ENCODE measurements around the gene KCNQ2.
"Not testable (repeated sequence)": the region's sequence is repeated elsewhere in the genome, so short reads cannot be mapped to it uniquely, and the experiment has no call there.

Gene KCNQ2

GRCh38 chr20:63490416-63490815 is 18.0 kb upstream of the KCNQ2 start:
- DNase-seq (ENCODE audit: low read depth in 3 of 3): no peak

GRCh38 chr20:63488315-63489251 is 16.1 kb upstream of the KCNQ2 start:
- no peak for DNase-seq (ENCODE audit: low read depth in 3 of 3)

DNA sequence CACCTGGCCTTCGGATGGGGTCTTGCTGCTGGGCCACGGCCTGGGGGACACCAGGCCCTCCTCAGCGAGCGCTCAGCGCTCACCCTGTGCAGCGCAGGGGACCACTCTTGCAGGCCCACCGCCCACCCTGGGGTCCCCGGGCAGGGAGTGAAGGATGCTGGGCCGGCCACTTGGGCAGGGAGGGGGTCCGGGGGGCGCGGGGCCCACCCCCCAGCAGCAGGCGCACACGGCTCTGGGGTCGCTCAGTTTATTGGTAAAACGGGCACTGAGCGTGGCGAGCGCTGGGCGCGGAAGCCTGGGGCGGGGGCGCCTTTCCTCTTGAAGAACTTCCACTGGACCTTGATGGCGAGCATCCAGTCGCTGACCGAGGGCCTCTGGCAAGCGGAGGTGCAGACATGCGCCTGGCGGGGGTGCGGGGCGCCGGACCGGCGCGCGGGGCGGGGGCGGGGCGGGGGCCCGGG is 15.4 kb upstream of the KCNQ2 start:
- DNase-seq (ENCODE audit: low read depth in 3 of 3): no peak

GRCh38 chr20:63487116-63487764 is 14.8 kb upstream of the KCNQ2 start:
- DNase-seq (ENCODE audit: low read depth in 3 of 3): no peak

GRCh38 chr20:63486300-63486855 is 13.9 kb upstream of the KCNQ2 start:
- DNase-seq (ENCODE audit: low read depth in 3 of 3): no peak

- no peak for DNase-seq (ENCODE audit: low read depth in 3 of 3)
Observed at GRCh38 chr20:63484651-63485403, 12.4 kb upstream of the KCNQ2 start.

DNA sequence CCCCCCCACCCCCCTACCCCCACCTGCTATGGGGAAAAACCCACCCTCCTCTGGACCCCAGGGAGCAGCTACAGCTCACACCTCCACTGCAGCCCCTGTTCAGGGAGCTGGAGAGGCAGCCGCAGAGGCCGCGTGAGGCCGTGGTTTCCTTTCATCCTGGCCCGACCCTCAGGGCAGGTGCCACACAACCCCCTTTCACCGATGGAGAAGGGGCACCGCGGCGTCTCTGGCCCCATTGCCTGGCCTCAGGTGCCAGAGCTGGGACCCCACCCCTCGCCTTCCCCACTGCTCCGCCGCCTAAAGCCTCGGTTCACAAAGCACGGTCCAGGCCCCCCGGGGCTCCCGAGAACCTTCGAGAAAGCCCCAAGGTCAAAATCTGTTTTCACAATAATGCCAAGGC is 11.8 kb upstream of the KCNQ2 start:
- DNase-seq (ENCODE audit: low read depth in 3 of 3): no peak

DNA sequence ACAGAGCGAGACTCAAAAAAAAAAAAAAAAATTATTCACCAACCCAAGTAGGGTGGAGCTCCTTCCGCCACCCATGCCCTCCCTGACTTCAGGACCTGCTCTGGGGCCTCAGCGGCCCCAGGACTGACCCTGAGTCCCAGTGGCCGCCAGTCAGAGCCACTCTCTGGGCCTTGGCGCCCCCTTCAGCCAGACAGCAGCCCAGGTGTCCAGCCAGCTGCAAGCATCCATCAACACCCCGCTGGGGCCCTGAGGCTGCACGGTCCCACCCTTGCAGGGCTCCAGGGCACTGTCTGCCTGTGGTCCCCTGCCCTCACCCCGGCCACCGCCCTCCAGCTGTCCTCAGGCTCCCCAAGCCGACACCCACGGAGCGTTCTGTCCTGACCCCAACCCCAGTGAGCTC is 11.4 kb upstream of the KCNQ2 start:
- DNase-seq (ENCODE audit: low read depth in 3 of 3): no peak

DNA sequence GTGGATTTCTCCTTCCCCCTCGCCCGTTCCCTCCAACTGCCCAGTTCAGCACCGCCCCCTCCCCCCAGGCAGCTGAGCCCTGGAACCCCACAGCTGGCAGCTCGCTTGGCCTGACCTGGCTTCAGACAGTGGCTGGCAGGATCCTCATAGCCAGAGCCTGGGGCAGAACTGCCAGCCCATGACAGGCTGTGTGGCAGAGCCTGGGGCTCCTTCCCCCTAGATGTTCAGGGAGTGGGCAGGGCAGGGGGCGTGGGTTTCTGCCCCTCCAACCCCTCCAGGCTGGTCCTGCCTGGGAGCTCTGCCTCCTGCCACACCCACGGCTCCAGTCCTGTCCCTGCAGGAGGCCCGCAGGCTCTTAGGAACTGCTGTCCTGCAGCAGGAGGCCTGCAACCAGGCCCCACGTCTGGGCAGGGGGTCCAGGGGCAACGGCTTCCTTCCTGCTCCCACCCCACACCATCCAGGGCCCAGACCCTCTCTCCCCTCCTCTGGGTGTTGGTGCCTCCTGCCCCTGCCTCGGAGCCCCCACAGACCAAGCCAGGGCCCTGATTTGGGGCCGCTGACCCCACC is 9.6 kb upstream of the KCNQ2 start:
- DNase-seq (ENCODE audit: low read depth in 3 of 3): no peak

DNA sequence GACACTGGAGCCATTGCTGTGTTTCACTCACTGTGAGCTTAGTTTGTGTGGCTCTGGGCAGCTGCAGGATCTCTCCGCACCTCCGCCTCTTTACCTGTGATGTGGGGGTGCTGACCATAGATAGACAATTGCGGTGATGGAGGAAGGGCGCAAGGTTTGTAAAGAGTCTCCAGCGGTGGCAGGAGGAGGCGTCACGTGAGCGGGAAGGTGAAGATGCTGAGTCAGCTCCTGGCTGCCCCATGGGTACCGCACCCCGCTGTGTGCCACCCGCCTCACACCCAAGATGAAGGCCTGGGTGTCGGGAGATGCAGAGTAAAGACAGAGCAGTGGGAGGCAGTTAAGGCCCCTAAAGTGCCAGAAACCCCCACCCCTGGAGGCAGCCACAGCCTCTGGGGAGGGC is 9.0 kb upstream of the KCNQ2 start:
- no peak for DNase-seq (ENCODE audit: low read depth in 3 of 3)

DNA sequence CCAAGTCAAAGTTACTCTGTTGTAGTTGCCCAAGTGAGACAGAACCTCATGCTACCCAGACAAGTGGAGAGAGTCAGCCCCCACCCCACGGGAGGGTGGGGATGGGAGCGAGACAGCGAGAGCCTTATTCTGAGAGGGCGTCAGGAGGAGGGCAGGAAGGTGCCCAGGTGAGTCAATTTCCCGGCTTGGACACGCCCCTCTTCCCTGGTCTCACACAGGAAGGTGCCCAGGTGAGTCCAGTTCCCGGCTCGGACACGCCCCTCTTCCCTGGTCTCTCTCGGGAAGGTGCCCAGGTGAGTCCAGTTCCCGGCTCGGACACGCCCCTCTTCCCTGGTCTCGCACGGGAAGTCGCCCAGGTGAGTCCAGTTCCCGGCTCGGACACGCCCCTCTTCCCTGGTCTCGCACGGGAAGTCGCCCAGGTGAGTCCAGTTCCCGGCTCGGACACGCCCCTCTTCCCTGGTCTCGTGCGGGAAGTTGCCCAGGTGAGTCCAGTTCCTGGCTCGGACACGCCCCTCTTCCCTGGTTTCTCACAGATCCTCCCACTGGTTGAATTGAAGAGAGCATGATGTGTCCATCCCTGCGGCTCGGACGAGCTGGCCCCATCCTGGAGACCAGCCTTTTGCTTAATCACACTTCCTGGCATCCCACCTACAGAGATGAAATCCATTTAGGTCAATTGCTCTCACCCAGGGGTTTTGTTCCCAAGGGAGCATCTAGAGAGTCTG is 7.4 kb upstream of the KCNQ2 start:
- not testable (repeated sequence) for DNase-seq (ENCODE audit: low read depth in 3 of 3)

DNA sequence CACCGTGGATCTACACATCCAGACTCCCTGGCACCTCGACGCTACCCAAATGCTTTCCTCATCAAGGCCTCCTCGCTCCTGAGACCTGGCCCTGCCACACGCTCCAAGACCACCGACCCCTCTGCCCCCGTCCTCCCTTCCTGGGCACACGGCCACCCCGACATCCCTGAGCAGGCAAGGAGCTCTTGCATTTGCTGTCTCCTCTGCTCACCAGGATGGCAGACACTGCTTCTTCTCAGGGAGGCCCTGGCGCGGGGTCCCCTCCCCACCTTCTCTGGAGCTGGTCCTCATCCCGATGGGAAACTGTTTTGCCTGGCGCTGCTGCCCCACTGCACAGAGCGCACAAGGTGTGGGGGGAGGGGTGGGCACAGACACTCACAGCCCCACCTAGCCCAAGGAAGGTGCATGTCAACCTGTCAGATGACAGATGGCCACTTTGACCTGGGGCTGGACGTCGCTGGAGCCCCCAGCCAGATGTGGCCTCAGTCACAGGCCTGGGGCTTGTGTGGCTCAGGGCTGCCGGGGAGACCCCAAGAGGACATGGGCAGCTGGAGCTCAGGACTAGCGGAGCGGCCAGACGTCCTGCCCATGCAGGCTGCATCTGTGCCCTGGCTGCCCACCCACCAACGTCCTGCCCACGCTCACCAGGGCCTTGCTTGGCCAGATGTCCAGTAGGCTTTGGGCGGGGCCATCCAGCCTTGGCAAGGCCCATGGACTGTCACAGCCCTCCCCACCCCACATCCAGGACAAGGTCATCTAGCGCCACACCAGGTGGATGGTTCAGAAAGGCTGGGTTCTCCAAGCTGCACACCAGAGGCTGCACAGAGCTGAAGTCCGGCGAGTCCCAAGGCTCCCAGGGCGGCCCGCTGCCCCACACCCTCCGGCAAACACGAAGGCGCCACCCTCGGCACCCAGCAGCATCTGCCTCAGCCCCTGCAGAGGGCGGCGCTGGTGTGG is 6.2 kb upstream of the KCNQ2 start:
- DNase-seq (ENCODE audit: low read depth in 3 of 3): no peak

GRCh38 chr20:63477944-63478343 is 5.5 kb upstream of the KCNQ2 start:
- no peak for DNase-seq (ENCODE audit: low read depth in 3 of 3)

DNA sequence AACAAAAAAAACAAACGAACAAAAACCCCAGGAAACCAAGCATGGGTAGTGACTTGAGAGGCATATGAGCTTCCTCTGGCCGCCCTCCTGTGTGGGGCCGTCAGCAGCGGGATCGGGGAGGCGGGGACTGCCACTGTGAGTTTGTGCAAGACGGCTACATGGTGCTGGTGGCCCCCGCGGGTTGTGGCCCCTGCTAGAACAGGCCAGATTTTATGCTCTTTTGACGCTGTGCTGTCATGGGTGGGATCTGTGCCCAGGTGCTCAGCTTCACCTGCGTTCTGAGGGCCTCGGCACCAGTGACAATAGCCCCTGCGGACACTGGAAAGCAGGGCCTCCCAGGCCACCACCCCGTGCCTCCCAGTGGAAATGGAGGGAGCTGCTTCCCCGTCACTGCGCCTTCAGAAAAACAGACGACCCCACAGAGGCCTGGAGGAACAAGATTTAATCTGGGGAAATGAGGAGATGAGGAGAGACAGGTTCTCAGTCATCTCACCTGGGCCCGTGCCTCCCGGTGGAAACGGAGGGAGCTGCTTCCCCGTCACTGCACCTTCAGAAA is 4.7 kb upstream of the KCNQ2 start:
- DNase-seq (ENCODE audit: low read depth in 3 of 3): no peak

DNA sequence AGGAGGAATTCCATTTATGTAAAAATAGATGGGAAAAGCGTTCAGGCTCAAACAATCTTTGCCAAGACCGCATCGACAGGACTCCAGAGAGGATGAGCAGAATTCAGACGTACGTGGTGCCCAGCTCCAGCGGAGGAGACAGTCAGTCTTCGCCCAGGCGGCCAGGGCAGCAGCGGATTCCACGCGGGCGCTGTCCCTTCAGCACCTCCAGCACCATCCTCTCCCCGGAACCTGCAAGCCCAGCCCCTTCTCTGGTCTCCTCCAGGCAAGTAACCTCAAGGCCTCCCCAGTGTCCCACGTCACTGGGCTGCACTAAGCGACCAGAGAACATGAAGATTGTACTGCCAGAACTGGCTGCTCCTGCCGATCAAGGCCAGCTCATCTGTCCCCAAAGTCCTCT is 2.8 kb upstream of the KCNQ2 start:
- DNase-seq (ENCODE audit: low read depth in 3 of 3): no peak

DNA sequence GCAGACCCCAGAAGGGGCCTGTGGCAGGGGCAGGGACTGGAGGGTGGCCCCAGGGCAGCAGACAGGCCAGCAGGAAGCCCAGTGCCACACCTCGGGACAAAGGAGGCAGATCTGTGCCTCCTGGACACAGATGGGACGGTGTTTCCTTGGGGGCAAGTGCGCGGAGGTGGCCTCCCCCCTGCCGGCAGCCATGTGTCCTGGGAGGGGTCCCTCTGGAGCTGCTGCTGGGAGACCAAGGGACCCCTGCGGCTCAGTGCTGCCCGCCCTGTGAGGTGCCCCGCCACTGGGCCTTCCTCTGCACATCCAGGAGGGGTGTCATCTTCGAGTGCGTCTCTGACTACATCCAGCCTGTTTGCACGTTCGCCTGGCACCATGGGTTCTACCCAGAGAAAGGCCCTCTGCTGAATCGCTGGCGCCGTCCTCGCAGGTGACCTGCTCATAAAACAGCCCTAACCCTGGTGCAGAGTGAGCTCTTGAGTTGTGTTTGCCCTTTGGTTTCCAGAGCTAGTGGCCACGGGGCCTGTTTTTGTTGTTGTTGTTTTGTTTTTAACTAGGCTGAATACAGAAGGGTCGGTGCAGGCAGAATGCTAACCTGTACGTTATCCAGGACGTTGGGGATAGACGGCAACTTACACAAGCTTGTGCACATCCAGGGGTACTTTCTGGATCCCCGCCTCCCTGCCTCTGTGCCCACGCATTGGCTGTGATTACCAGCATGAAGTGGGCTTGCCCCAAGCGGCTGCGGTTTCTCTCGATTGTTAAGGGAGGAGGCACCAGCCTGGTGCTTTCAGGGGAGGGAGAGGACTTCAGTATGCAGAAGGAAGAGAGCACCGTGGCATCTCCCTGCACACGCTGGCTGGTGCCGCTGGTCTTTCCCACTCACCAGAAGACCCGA is 1.3 kb upstream of the KCNQ2 start:
- no peak for DNase-seq (ENCODE audit: low read depth in 3 of 3)

GRCh38 chr20:63472862-63473390 is 471 bp upstream of the KCNQ2 start:
- DNase-seq (ENCODE audit: low read depth in 3 of 3): no peak

DNA sequence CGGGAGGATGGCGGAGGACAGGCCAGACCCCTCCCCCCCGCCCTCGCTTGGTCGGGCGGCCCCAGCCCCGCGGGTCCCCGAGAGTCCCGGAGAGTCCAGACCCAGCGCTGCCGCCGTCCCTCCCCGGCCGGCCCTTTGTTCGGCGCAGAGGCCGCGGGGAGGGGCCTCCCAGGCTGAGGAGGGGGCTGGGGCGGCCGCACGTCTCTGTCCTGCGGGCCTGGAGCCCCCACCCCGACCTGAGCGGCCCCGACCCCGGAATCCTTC is 806 bp downstream of the KCNQ2 start:
- no peak for DNase-seq (ENCODE audit: low read depth in 3 of 3)
